ENCODE measurements around the gene MCM5.
A peak's percentile ranks its signal among the peaks of the same experiment; 100 is the strongest.
"Not testable (repeated sequence)": the region's sequence is repeated elsewhere in the genome, so short reads cannot be mapped to it uniquely, and the experiment has no call there.

MCM5 gene

DNA sequence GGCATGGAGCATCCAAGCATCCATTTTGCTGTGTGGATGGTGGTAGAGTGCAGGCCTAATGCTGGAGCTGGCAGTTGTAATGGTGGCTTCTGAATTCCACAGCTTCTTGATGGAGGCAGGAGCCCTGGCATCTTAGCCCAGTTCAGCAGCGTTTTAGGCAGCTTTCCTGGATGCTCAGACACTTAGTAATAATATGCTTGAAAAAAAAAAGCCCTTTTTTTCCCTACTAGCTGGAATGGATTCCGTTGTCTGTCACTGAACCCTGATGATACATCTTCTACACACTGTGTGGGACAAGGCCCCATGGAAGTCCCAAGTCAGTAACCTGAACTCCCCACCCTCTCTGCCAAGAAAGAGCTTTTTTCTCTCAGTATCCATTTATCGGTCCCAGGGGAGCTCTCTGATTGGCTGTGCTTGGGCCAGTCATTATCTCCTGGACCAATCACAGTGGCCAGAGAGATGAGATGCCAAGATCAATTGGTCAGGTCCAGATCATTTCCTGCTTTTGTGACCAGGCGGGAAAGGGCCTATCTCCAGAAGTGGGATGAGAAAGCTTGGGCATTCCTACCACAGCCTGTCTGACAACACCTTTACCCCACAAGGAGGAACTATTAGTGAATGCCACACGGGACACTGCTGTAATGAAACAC is 34.2 kb downstream of the MCM5 start:
- no peak for DNase-seq

DNA sequence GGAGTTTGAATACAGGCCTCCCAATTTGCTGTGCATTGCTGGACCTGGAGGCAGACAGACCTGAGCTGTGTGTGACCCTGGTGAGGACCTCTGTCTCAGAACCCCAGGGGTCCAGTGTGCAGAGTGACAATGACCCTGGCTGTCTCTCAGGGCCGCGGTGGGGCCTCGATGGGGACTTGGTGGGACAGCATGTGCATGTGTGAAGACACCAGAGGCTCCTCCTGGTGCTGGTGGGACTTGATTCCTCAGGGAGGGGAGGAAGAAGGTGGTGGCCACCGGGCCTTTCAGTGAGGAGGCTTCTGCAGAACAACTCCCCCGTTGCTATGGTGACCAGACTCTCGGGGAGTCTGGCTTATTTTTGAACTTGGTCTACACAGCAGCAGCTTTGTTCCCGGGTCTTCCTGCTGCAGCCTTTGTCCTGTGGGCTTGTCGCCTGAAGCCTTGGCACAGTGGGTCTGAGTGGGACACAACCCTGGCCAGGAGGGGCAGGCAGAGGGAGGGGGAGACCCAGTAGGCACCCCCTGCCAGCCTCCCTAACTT is 35.3 kb downstream of the MCM5 start:
- no peak for DNase-seq

DNA sequence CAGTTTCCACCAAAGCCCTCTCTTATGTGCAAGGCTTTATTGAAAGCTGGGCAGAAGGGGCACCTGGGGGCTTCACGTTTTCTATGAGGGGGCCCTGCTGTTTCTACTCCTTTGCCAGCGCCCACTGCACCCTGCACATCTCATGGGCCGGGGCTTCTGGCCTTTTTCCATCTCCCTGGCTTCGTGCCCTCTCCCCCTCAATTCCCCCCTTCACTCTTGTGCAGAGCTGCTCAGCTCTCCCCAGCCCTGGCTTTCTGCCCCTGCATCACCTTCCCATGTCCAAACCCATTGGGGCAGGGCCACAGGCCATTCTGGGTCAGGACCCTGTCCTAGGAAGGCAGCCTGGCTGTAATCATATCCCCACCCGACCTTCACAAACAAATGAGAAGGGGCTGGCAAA is 36.5 kb downstream of the MCM5 start:
- DNase-seq: no peak

DNA sequence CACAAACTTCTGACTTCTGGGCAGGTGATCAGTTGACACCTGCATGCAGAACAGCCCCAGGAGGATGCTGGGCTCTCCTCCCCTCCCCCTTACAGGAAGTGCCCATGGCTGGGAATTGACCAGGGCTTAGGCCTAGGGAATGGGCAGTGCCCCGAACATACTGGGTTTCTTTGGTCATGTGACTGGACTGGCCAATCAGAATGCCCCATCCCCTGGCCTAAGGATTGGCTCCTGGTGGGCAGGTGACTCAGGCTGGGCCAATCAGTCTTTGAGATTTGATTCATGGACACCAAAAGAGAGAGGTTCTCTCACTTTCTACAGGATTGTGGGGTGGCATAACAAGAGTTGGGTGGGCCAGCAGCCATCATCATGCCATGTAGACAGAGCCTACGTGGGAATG is 37.1 kb downstream of the MCM5 start:
- no peak for DNase-seq

DNA sequence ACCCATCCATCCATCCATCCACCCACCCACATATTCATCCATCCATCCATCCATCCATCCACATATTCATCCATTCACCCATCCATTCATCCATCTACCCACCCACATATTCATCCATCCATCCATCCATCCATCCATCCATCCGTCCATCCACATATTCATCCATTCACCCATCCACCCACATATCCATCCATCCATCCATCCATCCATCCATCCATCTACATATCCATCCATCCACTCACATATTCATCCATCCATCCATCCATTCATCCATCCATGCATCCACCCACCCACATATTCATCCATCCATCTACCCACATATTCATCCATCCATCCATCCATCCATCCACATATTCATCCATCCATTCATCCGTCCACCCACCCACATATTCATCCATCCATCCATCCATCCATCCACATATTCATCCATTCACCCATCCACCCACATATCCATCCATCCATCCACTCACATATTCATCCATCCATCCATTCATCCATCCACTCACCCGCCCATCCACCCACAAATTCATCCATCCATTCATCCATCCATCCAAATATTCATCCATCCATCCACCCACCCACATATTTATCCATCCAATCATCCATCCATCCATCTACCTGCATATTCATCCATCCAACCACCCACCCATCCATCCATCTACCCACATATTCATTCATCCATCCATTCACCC is 38.9 kb downstream of the MCM5 start:
- DNase-seq: not testable (repeated sequence)

DNA sequence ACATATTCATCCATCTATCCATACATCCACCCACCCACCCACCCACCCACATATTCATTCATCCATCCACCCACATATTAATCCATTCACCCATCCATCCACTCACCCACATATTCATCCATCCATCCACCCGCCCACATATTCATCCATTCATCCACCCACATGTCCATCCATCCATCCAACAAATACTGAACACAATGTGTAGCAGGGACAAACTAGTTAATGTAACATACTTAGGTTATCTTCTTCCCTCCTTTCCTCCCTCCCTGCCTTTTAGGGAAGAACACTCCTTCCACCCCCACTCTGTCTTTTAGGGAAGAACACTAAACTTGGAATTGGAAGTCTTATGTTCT is 39.4 kb downstream of the MCM5 start:
- no peak for DNase-seq

DNA sequence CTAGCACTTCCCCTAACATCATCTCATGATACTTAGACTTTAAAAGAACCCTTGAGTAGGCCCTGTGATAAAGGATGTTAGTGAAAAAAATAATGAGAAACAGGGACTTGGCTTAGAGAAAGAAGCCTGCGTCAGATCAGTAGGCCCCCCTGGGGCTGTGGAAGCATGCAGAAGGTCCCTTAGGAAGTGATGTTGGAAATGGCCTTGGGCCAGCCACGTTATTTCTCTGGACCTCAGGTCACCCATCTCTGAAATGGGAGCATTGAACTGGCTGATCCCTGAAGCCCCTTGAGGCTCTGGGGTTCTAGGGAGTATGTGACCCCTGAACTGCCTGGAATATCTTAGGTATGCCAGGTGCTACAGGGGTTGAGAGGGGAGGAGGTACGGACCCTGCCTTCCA is 40.2 kb downstream of the MCM5 start:
- DNase-seq: no peak

DNA sequence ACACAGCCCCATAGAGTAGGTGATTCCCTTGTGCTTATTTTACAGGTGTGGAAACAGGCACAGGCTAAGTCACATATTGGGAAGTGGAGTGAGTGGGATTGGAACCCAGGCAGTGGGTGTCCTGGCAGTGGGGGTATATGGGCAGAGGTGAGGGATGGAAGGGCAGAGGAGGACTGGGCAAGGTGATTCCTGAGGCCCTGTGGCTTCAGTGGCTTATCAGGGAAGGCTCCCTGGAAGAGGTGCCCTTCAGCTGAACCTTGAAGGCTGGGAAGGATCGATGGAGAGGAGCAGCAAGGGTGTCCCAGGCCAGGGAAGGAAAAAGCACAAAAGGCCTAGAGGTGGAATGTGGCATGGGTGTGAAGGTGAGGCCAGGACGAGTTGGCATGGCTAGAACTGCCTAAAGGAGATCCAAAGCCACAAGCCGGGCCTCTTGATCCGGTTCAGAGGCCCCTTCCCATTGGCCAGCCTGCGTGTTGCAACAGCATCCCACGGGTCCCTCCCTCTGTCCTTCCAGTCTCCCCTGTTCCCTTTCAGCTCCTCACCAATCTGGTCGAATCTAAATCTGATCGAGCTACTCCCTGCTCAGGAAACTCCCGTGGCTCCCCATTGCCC is 41.7 kb downstream of the MCM5 start:
- DNase-seq: no peak

DNA sequence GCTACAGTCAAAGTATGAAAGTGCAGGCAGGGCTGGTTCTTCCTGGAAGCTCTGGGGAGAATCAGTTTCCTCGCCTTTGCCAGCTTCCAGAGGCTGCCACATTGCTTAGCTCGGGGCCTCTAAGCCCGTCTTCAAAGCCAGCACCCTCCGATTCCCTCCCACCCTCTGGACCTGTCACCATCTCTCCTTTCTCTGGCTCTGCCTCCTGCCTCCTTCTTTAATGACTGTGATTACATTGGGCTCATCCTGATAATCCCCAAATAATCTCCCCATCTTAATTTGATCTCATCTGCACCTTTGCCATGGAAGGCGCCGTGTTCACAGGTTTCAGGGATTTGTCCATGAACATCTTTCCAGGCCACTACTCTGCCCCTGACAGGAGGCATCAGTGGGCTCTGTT is 42.5 kb downstream of the MCM5 start:
- no peak for DNase-seq

DNA sequence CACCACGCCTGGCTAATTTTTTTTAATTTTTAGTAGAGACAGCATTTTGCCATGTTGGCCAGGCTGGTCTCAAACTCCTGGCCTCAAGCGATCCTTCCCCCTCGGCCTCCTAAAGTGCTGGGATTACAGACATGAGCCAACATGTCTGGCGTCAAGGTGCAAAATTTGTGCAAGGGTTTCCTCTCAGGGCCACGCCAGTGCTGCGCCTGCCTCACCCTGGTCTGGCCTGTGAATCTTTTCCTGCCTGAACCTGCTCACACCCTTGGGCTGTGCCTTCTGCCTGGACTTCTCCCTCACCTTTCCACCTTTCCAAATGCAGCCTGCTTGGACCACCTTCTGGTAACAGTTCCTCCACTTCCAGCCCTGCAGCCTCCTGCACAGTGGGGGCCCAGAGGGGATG is 43.4 kb downstream of the MCM5 start:
- DNase-seq: no peak

DNA sequence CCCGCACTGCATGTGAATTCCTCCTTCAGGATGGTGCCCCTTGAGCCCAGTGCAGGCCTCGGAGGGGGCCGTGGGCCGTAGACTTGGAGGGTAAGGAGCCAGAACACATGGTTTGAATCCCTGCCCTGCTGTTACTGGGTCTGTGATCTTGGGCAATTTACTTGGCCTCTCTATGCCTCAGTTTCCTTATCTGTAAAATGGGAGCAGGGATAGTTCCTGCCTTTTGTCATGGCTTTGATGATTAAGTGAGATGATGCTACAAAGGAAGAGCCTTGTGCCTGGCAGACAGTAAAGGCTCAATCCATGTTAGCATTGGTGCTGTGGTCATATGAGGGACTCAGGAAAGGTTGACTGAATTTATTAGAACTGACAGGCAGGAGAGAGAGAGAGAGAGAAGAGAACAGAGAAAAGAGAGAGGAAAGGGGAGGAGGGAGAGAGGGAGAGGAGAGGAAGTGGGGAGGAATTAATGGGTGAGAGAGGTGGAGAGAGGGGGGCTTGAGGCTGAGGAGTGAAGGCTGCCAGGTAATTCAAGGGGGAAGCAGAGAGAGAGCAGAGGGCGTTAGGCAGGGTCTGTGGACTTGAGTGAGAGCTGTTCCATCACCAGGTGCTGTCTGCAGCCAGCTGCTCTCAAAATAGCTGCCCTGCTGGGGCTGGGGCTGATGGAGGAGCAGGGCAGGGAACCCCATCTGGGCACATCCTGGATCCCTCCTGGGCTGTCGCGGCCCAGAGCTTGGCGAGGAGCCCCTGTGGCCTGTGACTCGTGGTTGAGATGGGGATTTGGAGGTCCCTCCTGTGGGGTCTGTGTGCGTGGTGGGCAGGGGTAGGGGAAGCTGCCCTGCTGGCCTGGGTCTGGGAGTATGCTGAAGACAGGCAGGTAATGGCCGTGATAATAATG is 44.1 kb downstream of the MCM5 start:
- peak; percentile 77 for DNase-seq

DNA sequence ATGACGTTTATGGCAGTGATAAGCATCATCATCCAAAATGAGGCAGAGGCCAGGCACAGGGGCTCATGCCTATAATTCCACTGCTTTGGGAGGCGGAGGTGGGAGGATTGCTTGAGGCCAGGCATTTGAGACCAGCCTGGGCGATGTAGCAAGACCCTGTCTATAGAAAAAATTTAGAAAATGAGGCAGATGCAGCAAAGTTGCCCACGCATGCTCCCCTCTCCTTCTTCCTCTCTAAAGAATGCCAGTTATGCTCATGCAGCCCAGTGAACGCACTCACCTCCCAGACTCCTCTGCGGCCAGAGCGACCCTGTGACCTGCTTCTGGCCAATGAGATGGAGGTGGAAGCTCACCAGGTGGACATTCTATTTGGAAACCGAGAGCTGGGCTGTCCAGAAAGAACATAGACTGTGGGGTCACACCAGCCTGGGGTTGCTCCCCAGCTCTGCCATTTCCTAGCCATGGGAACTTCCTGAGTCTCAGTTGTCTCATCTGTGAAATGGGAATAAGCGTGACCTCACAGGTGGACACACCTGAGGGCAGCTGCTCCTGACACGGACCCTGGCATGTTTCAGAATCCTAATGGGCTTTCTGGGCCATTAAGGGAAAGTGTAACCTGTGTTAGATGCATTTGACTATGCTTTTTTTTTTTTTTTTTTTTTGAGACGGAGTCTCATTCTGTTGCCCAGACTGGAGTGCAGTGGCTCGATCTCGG is 44.9 kb downstream of the MCM5 start:
- DNase-seq: no peak

DNA sequence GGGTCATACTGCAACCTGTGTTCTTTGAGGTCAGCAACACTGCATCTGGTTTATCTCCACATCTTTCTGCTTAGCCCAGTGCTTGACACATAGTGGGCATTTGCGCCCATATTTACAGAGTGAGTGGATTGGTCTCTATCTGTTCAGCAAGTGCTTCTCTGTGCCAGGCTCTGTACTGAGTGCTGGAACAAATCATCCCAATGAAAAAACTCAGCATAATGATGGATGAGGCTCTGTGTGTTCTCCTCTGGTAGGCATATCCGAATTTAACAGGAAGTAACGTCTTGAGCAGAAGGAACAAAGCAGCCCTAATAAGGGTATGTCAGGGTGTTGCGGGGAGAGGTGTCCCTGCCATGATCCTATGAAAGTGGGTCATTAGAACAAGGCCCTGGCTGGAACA is 46.0 kb downstream of the MCM5 start:
- no peak for DNase-seq

DNA sequence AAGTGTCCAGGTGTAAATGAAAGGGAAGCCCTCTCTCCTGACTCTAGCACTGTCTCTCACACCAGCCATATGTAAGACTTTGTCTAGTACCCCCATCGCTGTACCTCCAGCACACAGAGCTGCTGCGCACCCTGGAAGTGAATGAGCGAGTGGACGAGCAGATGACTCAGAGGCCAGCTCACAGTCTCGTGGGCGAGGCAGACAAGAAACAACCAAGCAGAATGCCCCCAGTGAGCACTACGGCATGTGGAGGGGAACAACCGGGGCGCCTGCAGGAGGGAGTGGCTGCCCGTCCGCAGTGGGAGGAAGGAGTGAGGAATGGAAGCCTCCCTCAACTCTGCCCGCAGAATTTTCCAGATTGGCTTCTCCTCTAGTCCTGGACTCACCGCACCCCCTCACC is 46.4 kb downstream of the MCM5 start:
- DNase-seq: no peak

DNA sequence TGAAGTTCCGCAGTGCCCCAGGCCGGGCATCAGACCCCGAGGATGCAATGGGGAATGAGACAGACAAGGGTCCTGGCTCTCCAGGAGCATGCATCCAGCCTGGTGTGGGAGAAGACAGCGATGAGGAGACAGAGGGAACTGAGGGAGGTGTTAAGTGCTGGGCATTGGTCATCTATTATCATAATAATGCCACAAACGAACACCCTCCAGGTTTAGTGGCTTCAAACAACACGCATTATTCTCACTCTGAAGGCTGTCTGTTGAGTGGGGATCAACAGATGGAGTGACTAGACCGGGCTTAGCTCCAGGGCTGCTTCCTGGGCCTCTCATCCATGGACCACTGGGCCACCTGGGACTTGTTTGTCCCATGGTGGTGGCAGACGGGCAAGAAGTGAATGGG is 48.6 kb downstream of the MCM5 start:
- DNase-seq: no peak

DNA sequence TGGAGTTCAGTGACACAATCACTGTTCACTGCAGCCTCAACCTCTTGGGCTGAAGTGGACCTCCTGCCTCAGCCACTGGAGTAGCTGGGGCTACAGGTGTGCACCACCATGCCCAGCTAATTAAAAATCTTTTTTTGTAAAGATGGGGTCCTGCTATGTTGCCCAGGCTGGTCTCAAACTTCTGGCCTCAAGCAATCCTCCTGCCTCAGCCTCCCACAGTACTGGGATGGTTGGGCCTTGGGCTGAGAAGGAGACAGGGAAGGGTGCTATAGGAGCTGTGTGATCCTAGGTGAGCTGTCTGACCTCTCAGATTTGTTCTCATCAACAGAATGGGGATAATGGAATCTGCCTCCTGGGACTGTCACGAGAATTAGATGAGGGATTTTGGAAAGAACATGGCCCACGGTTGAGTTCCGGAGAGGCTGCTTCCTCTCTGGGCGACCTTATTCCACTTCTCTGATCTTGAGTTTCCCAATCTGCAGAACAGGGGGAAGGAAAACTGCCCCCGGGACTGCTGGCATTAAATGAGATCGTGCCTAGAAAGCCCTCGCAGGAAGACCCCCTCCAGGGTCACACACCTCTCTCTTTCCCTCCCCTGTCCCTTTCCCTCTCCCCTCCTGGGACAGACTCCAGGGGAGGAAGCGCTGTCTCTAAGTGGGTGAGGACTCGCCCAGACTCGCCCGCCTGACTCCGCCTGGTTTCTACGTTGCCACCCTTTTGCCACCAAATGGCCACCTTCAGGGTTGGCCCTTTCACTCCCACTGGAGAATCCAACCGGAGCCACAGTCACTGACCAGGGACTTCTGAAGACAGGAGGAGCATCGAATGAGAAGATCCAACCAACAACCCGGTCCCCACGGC is 50.1 kb downstream of the MCM5 start:
- DNase-seq: no peak

DNA sequence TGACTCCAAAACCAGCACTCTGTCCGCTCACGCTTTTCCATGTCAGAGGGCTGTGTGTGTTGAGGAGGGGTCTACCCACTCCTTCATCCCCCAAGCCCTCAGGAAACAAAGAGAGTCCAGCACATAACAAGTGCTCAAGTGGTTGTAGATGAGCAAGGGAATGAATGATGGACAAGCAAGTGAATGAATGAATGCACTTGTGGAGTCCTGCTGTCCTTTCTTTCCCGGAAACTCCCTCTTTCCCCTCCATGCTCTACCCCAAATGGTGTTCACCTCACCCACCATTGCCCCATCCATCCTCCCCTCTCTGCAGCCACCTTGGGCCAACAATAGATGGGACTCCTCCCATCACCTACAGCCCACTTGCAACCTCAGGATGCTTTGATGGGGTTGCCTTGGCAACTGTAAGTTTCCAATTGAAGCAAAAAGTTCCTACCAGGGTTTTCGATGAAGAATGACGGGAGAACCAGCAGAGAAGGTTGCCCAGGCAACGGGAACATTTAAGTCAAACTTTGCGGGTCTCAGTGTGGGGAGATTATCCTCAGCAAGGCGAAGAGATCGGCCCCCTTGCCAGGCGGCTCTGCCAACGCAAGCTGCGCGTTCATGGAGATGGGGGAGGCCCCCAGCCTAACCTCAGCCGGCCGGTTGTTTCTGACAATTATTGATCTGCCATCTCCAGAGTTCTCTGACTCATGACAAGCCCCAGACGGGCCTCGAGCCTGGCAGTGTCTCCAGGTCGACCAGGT is 51.1 kb downstream of the MCM5 start:
- no peak for DNase-seq

DNA sequence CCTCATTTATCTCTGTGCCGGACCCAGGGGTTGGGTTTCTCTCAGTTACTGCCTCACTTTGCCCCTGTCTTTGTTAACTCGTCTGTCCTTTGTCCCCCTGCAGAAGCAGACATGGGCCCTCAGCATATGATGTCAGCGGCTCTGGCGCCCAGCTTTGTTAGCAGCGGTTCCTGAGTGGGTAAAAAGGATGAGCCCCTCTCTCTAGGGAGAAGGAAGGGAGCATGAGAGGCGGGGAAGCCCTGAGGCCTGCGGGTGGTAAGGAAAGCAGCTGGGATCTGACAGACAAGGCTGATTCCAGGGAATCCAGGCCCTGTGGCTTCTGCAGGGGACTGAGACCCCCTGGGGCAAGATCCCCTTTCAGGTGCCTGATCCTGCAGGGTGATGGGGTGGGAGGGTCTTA is 51.7 kb downstream of the MCM5 start:
- peak; percentile 53 for DNase-seq

DNA sequence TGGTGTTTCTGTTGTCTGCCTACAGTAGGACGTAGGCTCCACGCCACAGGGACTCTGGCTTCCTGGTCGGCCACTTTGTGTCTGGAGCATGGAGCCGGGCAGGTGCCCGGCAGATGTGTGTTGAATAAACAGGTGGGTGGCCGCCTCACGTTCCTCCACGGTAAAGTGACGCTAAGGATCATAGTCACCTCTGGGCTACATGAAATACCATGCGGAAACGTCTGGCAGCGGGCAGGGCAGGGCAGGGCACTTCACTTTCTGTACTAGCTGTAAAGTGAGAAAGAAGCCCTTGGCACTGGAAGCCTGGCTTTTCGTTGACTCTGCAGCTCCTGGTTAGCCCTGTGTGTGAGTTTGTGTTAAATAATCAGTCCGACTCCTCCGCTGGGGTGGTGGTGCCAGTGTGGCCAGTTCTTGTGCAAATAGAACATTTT is 52.4 kb downstream of the MCM5 start:
- no peak for DNase-seq

DNA sequence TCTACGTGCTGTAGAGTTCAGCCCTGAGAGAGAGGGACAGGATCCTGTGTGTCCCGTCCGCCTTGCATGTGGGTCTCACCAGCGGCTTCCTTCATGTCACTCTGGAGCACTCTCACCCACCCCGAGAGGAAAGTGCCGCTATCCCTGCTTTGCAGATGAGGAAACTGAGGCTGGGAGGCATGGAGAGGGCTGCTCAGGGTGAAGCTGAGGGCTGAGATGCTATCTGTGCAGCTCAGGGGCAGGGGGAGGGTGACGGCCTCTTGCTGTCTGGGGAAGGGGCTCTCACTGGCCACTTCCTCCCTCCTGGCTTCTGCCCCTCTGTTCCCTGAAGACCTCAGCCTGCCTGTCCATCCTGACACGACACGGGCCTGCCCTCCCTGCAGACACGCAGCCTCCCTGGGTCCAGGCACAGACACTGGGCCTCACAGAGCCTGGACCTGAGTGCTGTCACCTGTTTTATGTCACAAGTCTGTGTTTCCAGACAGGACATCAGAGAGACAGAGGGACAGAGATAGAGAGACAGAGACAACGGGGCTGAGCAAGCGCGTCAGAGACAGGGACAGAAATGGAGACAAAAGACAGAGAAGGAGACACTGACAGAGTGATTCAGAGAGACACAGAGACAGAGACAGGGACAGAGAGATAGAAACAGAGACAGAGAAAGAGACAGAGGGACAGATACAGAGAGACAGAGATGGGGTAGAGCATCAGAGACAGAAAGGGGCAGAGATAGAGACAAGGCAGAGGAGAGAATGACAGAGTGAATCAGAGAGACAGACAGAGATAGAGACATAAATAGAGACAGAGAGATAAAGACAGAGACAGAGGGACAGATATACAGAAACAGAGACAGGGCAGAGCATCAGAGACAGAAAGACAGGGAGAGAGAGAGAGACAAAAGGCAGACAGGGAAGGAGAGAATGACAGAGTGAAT is 53.1 kb downstream of the MCM5 start:
- no peak for DNase-seq

All from eye (tissue), 1 donor.